Measurements from ENCODE around the gene GPX4. TPM values are rescaled to one million over a fixed set of nuclear protein-coding genes. Genes with fewer than 3 reads are reported as not detected.

The GPX4 gene
- total RNA-seq, 1 donor from 2014 or later, result 204 TPM

DNA sequence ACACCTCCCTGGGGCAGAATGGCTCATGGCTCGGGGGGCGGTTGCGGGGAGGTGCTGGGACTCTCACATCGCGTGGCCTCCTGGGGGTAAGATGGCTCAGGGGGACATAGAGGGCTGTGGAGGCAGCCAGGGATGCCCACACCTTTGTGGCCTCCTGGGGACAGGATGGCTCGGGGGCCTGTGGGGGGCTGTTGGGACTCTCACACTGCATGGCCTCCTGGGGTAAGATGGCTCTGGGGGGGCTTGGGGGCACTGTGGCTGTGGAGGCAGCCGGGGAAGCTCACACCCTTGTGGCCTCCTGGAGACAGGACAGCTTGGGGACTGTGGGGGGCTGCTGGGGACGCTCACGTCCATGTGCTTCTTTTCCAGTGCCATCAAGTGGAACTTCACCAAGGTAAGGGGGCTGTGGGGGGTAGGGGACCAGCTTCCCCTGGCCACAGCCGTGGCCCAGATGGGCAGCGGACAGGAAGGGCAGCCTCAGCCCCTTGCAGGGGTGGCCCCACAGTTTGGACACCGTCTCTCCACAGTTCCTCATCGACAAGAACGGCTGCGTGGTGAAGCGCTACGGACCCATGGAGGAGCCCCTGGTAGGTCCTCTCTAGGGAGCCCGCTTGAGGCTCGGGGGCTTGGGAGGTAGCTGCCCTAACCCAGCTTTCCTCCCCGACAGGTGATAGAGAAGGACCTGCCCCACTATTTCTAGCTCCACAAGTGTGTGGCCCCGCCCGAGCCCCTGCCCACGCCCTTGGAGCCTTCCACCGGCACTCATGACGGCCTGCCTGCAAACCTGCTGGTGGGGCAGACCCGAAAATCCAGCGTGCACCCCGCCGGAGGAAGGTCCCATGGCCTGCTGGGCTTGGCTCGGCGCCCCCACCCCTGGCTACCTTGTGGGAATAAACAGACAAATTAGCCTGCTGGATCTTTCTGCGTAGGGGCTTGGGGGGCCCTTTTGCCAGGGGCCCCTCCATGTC, 2.4 kb downstream of the GPX4 start:
- Mint-ChIP-seq H3K27me3 (no peaks in the 10 kb centered on the region), H3K36me3 (no peaks in the 10 kb centered on the region), H3K4me3 (peak overlapping the region; percentile 79), H3K27ac (no peak overlapping the region), H3K9me3 (no peaks in the 10 kb centered on the region), H3K4me1 (ENCODE audit: unreplicated experiment) (peaks cover 9% of the 10 kb centered on the region)
- TF ChIP-seq, protein P1, sequence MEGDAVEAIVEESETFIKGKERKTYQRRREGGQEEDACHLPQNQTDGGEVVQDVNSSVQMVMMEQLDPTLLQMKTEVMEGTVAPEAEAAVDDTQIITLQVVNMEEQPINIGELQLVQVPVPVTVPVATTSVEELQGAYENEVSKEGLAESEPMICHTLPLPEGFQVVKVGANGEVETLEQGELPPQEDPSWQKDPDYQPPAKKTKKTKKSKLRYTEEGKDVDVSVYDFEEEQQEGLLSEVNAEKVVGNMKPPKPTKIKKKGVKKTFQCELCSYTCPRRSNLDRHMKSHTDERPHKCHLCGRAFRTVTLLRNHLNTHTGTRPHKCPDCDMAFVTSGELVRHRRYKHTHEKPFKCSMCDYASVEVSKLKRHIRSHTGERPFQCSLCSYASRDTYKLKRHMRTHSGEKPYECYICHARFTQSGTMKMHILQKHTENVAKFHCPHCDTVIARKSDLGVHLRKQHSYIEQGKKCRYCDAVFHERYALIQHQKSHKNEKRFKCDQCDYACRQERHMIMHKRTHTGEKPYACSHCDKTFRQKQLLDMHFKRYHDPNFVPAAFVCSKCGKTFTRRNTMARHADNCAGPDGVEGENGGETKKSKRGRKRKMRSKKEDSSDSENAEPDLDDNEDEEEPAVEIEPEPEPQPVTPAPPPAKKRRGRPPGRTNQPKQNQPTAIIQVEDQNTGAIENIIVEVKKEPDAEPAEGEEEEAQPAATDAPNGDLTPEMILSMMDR (conservative IDR thresholded peaks at IDR 0.05), result no peak
- no peak for DNase-seq (ENCODE audit: extremely low spot score, unreplicated experiment)

DNA sequence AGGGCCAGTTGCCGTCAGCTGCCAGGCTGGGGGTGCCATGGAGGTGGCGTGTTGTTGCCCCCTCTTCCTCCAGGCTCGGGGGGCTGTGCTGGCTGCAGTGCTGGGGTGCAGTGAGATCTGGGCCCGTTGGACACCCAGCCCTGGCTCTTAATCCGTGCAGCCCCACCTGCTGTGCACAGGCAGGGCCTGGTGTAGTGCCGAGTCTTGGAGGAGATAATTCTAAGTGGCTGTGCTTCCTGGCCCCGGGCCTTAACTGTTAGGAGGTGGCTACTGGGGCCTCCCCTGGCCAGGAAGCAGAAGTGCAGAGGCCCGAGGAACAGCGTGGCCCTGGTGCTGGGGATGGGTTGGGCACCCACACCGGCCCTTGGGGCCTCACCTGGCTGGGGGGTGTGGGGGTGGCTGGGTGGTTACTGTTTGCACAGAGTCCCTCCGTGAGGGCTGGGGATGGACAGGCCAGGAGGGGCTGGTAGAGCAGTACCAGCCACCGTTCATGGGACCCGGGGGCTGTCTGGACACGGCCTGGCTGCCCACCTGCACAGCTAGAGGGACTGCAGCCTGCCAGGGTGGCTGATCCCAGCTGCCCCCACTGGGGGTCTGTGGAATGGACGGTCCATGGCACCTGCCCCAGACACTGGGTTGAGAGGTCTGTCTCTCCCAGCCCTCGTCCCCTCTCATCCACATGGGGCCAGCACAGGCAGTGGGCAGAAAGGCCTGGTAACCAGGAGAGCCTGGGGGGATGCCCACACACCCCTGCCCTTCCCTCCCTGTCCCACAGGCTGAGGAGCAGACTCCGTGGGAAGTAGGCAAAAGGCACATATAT, 3.3 kb downstream of the GPX4 start:
- peak overlapping the region; percentile 79 for H3K4me3 Mint-ChIP-seq
- peaks cover under 1% of the 10 kb centered on the region for H3K4me1 Mint-ChIP-seq (ENCODE audit: unreplicated experiment)
- peak overlapping the region; percentile 63 for H3K27ac Mint-ChIP-seq
- H3K36me3 Mint-ChIP-seq, result no peaks in the 10 kb centered on the region
- TF ChIP-seq, protein P1 (conservative IDR thresholded peaks at IDR 0.05), result no peak
- no peak for DNase-seq (ENCODE audit: extremely low spot score, unreplicated experiment)
- no peaks in the 10 kb centered on the region for H3K9me3 Mint-ChIP-seq
- no peaks in the 10 kb centered on the region for H3K27me3 Mint-ChIP-seq

DNA sequence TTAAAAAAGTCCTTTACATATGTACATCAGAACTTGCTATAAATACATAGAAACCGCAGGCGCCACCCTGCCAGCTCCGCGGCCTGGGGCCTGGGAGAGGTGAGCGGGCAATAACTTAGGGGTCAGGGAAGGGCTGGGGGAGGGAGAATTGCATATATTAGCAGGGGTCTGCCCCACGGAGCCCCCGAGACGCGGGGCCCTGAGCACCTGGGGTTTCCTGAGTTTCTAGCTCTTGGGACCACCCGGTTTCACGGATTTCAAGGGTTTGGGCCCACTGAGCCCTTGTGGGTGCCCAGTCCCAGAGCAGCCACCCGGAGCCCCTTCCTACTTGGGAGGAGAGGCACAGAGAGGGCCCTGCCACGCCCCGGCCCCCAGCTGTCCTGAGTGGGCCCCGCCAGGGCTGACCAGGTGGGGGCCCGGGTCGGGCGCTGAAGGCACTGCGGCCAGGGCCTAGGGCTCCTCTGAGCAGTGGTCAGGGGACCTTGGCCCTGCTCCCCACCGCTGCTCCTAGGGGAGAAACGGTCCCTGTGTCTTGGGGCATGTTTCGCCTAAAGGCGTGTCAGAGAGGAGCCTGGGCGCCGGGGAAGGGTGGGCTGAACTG, 4.0 kb downstream of the GPX4 start:
- no peak for DNase-seq (ENCODE audit: extremely low spot score, unreplicated experiment)
- no peak overlapping the region for H3K27ac Mint-ChIP-seq
- no peaks in the 10 kb centered on the region for H3K4me1 Mint-ChIP-seq (ENCODE audit: unreplicated experiment)
- no peak overlapping the region for H3K4me3 Mint-ChIP-seq
- H3K9me3 Mint-ChIP-seq, result no peaks in the 10 kb centered on the region
- H3K27me3 Mint-ChIP-seq, result no peaks in the 10 kb centered on the region
- H3K36me3 Mint-ChIP-seq, result no peaks in the 10 kb centered on the region
- TF ChIP-seq, protein P1 (conservative IDR thresholded peaks at IDR 0.05), result no peak

DNA sequence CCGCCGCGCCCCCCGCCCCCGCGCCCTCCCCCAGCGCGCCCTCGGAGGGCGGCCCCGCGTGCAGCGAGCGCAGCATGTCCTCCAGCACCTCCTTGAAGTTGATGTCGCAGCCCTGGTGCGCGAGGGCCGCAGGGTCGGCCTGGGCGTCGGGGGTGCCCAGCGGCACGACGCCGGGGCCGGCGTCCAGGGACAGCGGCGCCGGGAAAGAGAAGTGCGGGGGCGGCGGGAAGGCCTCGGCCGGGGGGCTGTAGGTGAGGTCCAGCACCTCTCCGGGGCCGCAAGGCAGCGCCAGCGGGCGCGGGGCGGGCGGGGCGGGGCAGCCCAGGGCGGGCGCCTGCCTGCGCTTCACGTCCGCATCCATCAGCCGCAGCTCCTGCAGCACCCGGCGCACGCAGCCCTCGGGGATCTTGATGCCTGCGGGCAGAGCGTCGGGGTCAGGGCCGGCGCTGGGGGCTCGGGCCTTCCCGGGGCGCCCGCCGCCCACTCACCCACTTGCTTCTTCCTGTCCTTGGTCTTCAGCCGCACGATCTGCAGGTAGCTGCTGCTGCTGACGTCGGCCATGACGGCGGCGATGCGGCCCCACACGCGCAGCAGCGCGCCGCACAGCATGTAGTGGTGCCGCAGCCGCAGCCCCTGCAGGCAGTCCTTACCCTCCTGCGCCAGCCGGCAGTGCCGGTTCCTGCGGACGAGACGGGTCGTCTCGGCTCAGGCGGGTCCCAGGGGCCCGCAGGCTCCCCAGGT, 4.7 kb downstream of the GPX4 start:
- H3K4me1 Mint-ChIP-seq (ENCODE audit: unreplicated experiment), result no peaks in the 10 kb centered on the region
- H3K4me3 Mint-ChIP-seq, result no peak overlapping the region
- H3K27ac Mint-ChIP-seq, result no peak overlapping the region
- TF ChIP-seq, protein P1 (conservative IDR thresholded peaks at IDR 0.05), result no peak
- no peaks in the 10 kb centered on the region for H3K9me3 Mint-ChIP-seq
- no peaks in the 10 kb centered on the region for H3K36me3 Mint-ChIP-seq
- no peak for DNase-seq (ENCODE audit: extremely low spot score, unreplicated experiment)
- H3K27me3 Mint-ChIP-seq, result no peaks in the 10 kb centered on the region

DNA sequence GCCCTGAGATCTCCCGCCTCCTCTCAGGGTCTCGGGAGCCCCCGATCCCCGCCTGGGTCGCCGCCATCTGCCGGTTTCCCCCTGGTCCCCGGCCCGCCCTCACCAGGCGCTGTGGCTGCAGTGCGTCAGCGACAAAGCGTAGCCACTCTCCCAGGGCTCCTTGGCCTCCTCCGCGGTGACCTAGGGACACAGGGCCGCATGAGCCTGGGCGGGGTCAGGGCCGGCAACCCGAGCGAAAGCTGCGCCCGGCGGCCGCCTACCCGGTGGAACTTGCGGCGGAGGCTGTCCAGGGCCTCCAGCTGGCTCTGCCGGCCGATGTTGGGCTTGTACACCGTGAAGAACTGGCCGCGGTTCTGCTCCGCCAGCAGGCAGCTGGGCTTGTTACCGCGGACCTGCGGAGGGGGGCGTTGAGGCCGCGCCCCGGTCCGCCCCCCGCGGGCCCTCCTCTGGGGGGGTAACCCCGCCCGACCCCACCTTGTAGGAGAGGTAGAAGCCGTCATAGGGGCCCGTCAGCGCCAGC, 5.3 kb downstream of the GPX4 start:
- Mint-ChIP-seq H3K4me3 (no peak overlapping the region), H3K36me3 (no peaks in the 10 kb centered on the region)

More for the DNA sequence above, 5.3 kb downstream of the GPX4 start:
- H3K27ac Mint-ChIP-seq, result no peak overlapping the region
- no peaks in the 10 kb centered on the region for H3K9me3 Mint-ChIP-seq
- no peaks in the 10 kb centered on the region for H3K4me1 Mint-ChIP-seq (ENCODE audit: unreplicated experiment)
- DNase-seq (ENCODE audit: extremely low spot score, unreplicated experiment), result no peak
- no peaks in the 10 kb centered on the region for H3K27me3 Mint-ChIP-seq
- TF ChIP-seq, protein P1 (conservative IDR thresholded peaks at IDR 0.05), result no peak

All from type B pancreatic cell (in vitro differentiated cells).